H4 (cell line): ENCODE data around the gene SELENOS. TPM values are rescaled to one million over a fixed set of nuclear protein-coding genes. Genes with fewer than 3 reads are reported as not detected.

Experiments used
- DNase-seq: peaks from one replicate; pipeline ENCODE4 v3.0.0-alpha.2; 2015; ENCODE audit warnings: low spot score
- total RNA-seq: library from RNA; depleted of rRNA; stranded (reverse); fragments of >200 nt; shearing (Covaris generic); gene quantifications from 2 replicates; pipeline ENCODE4 v1.2.3, GENCODE V29; 2014; rRNA removed

SELENOS gene, protein sequence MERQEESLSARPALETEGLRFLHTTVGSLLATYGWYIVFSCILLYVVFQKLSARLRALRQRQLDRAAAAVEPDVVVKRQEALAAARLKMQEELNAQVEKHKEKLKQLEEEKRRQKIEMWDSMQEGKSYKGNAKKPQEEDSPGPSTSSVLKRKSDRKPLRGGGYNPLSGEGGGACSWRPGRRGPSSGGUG
- 67.4 and 68.3 TPM in 2 replicates for total RNA-seq

DNA sequence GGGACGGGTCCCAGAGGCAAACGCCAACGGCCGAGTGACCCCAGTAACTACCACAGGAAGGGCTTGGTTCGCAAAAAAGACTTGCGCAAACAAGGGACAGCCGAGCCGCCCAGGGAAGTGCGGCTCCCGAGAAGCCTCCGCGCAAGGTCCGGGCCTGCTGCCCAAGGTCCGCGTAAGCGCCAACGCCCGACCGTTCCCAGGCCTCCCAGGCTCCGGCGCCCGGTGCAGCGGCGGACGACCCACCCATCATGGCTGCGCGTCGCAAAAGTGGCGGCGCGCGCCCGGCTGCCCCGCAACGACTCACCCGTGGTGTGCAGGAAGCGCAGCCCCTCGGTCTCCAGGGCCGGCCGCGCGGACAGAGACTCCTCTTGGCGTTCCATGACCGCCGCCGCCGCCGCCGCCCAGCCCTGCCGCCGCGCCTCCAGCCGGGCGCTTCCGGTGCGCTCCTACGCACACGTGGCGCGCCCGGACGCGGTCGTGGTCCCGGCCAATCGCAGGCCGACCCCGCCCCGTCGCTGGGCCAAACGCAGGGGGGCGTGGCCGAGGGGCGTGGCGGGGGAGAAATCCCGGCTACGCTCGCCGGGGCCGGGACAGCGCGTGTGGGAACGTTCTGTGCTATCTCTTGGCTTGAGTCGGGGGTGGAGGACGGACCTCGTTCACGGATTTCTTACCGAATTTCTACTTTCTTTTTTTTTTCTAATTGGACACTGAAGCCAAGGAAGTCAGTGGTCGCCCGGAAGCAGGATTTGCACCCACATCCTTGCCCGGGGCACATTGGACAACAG lies at the start of gene SELENOS:
TSS of gene SELENOS (minus strand) at position 448 of the 785 bp plus-strand sequence. CDS start at position 380, 68 bp downstream.
- peak; percentile 81 for DNase-seq

- DNase-seq, result no peak
Observed at GRCh38 chr15:101326462-101327146, 49.3 kb upstream of the SELENOS start.

- DNase-seq, result no peak
Observed at GRCh38 chr15:101326026-101326315, 48.7 kb upstream of the SELENOS start.

GRCh38 chr15:101325263-101326025 lies 48.2 kb upstream of the SELENOS start:
- no peak for DNase-seq

DNA sequence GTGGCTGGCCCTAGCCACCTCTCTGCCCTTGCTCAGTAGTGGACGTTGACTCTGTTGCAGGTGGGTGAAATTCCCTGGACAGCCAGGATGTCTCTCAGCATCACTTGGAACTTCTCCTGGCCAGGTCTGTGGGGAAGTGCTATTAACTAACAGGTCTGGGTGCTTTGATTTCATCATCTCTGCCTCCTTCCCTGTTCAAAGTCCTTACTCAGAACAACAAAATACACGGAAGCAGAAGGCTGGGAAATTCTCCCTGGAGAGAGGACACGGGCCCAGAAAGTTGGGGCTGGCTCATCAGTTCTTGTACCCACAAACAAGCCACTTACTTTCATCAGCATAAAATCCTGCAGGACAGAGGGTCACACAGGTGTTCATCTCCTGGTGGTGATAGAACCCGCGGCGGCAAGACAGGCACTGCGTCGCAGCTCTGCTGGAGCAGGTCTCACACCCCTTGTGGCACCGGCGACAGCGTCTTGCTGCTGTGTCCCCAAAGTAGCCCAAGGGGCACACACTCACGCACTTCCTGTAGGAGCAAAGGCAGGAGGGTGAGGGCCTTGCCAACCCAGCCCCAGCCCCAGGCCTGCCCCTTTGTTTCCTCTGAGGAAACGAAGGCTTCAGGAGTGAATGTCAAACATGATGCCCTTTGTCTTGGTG lies 47.4 kb upstream of the SELENOS start:
- DNase-seq, result no peak

GRCh38 chr15:101323793-101324523 lies 46.7 kb upstream of the SELENOS start:
- no peak for DNase-seq

DNA sequence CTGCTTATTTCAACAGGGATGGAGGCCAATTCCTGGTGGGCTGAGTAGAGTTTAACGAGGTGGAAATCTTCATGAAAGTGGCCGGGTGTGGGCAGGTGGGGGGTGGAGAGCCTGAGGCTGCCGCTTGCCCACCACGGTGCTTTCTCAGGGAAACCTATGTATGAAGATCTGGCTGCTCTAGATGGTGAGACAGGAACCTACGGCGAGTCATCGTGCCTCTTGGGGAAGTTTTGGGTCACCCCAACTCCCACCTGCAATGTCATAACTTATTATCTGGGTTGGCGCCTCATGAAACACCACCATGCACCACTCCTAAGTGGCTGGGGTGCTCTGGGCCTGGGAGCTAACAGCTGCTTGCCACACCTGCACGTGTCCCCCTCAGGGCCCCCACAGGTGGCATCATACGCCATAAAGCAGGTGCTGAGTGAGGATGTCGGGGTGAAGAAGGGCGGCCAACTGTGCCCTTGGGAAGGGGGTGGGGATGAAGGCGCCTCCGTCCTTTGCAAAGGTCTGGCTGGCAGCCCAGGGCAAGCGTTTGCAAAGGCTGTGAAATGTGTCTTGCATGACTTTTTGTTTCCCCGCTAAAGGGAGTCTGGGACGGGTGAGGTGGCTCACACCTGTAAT lies 45.7 kb upstream of the SELENOS start:
- no peak for DNase-seq

DNA sequence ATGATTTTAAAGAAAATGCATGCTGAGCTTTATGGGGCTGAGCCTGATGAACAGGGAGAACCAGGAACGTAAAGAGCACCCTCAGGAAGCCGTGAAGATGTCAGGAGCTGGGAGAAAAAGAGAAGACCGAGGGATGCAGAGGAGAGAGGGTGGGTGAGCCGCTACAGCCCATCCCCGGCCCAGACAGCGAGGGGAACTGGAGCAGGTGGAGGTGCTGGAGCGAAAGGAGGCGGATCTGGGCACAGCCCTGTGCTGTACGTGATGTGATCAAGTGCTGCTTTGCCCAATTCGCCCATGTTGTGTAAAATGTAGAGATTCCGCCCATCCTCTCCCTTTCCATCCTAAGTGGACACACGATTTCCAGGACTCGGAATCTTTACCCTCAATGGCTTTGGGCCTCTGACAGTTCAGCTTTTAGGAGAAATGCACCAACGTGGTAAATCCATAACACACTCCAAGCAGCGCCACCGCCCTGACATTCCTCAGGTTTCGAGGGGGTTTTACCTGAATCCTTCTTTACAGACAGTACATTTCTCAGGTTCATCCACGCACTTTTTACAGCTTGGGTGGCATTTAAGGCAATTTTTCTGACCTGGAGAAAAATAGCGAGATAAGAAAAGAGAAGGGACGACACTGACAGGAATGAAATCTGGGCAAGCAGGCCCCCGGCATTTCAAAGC lies 44.9 kb upstream of the SELENOS start:
- DNase-seq, result no peak

- peak; percentile 80 for DNase-seq
Observed at GRCh38 chr15:101320501-101321052, 43.3 kb upstream of the SELENOS start.

DNA sequence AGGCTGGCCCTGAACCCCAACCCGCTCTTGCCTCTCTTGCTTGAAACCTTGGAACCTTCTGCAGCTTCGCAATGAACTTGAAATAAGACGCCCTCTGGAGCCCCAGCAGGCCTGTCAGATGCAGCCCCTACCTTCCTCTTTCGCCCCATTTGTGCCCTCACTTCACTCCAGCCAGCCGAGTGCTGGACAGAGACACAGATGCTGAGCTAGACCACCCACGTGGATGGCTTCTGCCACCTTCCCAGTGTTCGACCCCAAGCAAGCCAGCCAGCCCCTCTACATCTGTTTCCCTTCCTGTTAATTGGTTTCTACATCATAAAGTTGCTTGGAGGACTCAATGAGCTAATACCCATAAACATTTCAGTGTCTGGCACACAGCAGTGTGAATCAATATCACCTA lies 41.6 kb upstream of the SELENOS start:
- DNase-seq, result no peak

DNA sequence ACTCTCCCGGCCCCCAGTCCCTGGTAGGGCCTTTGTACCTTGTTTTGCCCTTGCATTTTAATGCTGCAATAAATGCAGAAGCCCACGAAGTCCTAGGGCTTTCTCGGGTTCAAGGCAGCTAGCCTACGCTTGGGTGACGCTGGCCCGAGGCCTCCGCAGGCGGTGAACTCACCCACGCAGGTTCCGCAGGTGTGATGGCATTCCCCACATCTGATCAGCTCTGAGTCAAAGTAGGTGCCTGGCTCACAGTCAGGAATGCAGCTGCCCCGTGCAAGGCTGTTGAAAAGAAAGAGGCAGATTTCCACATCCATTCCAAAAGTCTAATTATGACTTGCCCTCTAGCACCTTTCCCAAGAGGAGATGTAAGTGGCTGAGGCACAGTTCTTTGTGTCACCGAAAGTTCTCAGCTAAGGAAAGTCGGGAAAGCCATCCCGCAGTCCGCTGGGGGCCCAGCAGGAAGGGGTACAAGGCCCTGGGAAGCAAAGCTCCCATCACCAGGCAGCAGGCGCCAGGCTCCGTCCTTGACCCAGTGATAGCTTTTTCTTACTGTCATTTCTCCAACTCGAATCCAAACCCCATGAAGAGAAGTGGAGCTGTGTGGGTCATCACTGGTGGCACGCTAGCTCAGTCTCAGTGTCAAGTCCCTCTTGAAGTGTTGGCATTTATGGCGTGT lies 41.0 kb upstream of the SELENOS start:
- no peak for DNase-seq

- no peak for DNase-seq
Observed at GRCh38 chr15:101317336-101317872, 40.1 kb upstream of the SELENOS start.

GRCh38 chr15:101316529-101316928 lies 39.2 kb upstream of the SELENOS start:
- DNase-seq, result no peak

DNA sequence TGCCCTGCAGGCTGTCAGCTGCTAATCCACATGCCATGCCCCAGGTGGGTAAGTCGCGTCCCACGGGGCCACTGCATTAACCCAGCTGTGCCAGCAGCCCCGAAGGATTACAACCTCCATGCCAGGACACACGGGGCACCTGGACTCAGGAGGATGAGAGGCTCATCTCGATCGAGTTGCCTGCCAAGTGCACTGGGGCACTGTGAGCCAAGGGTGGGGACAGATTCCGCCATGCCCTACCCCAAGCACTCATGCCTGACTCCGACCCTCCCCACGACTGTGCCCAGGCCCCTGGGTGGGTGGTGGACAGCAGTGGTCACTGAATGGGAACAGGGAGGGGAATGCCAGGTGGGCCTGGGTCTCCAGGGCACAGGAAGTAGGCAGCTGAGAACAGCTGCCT lies 38.5 kb upstream of the SELENOS start:
- DNase-seq, result no peak

DNA sequence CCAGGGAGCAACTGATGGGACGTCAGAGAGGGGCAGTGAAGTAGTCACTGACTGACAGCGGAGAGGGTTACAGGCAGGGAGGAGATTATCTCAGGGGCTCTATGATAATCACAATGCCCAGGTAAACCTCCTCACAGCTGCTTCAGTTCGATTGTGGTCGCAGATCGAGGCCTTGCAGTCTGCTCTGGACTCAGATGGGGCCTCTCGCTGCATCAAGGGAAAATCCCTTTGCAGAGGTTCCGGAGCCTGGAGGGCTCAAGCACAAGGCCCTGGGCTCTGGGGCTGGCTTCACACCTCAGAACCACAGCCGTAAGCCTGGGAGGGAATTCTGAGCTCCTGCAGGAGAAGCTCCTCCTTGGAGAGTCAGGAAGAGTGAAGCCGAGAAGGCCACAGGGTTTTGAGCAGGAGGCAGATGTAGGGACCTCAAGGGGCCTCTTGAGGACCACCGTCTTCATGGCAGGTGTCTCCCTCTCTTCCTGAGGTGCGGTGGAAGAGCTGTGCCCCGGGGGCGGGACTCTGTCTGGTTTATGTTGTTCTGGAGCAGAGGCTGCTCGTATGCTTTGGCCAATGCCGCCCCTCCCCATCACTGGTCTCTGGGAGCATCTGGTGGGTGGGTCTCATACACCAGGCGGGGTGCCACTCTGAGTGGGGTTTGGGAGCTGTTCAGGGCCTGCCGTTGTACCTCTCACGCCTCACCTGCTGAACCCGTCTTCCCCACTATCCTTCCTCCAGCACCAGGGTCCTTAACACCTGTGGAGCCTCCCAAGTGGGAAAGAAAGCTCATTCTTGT lies 37.2 kb upstream of the SELENOS start:
- no peak for DNase-seq

GRCh38 chr15:101313041-101313761 lies 35.9 kb upstream of the SELENOS start:
- no peak for DNase-seq

DNA sequence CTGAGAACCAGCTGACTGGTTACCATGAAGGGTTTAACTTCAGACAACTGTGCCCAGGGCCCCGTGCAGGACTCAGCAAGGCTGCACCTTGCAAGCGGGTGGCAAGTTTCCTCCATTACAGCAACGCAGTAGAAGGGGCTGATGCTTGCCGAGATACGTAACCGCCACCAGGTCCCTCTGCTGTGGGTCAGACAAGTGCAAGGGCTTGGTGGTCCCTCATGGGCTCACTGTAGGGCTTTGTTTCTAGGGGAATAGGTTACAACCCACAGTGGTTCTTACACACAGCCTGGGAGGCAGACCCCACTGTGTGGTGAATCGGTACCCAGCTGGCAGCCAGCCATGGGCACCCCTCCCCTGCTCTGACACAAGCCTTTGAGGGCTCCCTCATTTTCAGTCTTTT lies 33.2 kb upstream of the SELENOS start:
- DNase-seq, result no peak
